H54 (cell line): Measurements from ENCODE around the gene SLC13A4.
"Not testable (repeated sequence)": the region's sequence is repeated elsewhere in the genome, so short reads cannot be mapped to it uniquely, and the experiment has no call there.

Experiments used
- DNase-seq: peaks from one replicate; pipeline ENCODE4 v3.0.0; 2011; ENCODE audit warnings: low spot score, mixed read lengths; ENCODE audit not compliant: insufficient read length
- FAIRE-seq: peaks from 3 replicates; lab custom pipeline; 2011; peaks lifted over from hg19 to GRCh38; lab: Jason Lieb, UNC
- POLR2A ChIP-seq: IDR thresholded peaks from 2 replicates; pipeline ENCODE4 v1.6.1; 2011; ENCODE audit warnings: low read depth, mild to moderate bottlenecking, low read length

The SLC13A4 gene

GRCh38 chr7:135706858-135707569 lies 21.0 kb downstream of the SLC13A4 start:
- no peak for TF ChIP-seq POLR2A
- no peak for FAIRE-seq
- DNase-seq: no peak

GRCh38 chr7:135706038-135706742 lies 21.8 kb downstream of the SLC13A4 start:
- DNase-seq: no peak
- no peak for TF ChIP-seq POLR2A
- no peak for FAIRE-seq

DNA sequence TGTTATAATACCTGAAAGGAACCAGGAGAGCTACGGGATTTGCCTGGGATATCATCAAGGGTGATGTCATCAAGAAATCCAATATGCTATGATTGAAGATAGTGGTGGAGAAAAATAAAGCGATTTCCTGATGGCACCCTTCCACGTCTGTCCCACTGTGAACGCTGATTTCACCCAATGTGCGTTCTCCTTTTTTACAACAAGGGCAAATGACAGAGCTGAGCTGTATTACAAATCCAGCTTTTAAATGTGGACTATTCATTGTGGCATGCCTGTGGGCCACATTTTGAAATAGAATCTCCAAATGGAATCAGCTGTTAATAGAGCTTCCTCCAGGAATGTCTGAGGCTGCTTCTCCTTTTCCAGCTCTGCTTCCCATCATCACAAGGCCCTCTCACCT lies 23.3 kb downstream of the SLC13A4 start:
- DNase-seq (no peak), FAIRE-seq (no peak)
- TF ChIP-seq POLR2A: no peak

GRCh38 chr7:135704074-135704473 lies 23.9 kb downstream of the SLC13A4 start:
- no peak for DNase-seq
- FAIRE-seq: no peak
- TF ChIP-seq POLR2A: no peak

DNA sequence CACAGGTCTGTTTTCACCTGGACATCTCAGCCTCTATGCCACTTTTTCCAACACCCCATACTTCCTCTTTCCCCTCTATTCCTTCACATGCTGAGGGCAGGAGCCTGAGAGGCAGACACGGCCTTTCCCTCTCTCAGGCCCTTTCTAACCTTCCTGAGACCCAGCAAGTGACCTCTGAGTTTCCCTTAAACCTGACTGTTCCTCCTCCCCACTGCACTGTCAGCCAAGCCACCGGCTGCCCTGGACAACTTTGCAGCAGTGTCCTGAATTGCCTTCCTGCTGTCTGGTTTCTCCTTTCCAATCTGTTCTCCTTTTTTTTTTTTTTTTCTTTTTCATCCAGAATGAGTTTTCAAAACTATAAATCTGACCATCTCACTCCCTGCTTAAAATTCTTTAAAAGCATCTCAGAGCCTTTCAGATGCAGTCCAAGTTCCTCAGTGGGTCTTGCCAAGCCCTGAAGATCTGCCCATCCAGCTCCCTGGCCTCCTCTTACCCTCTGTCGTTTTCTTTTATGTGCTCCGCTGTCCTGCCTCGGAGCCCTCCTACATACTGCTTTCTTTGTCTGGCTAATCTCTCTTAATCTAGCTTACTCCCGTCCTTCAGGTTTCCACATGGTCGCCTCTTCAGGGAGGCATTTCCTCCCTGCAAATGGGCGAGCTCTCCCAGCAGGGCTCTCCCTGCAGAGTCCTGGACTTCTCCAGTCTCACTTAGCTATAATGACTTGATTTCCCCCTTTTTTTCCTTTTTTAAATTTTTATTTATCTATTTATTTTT lies 30.5 kb downstream of the SLC13A4 start:
- DNase-seq: no peak

DNA sequence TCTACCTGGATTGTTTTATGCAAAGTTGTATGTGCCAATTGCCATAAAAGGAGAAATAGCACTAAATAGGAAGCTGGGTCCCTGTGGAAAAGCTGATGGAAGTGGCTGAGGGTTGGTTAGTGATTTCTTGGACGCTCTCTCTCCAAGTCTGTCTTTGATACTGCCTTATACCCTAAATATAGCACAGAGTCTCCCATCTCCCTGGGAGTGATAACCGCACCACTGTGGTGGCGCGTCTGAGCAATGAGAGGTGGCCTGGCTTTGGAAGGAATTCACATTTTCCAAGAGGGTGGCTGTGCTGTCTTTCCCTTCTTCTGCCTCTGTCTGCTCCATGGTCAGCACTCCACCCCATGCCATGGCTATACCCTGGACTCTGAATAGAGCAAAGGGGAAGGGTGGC lies 34.4 kb downstream of the SLC13A4 start:
- no peak for TF ChIP-seq POLR2A
- FAIRE-seq: no peak
- DNase-seq: no peak

More for the DNA sequence above, 30.5 kb downstream of the SLC13A4 start:
- no peak for FAIRE-seq
- no peak for TF ChIP-seq POLR2A

- not testable (repeated sequence) for DNase-seq
Measured at GRCh38 chr7:135692606-135693005, 35.4 kb downstream of the SLC13A4 start.

GRCh38 chr7:135692055-135692454 lies 35.9 kb downstream of the SLC13A4 start:
- TF ChIP-seq POLR2A: no peak
- FAIRE-seq: no peak

More at GRCh38 chr7:135692606-135693005, 35.4 kb downstream of the SLC13A4 start:
- FAIRE-seq: not testable (repeated sequence)

DNA sequence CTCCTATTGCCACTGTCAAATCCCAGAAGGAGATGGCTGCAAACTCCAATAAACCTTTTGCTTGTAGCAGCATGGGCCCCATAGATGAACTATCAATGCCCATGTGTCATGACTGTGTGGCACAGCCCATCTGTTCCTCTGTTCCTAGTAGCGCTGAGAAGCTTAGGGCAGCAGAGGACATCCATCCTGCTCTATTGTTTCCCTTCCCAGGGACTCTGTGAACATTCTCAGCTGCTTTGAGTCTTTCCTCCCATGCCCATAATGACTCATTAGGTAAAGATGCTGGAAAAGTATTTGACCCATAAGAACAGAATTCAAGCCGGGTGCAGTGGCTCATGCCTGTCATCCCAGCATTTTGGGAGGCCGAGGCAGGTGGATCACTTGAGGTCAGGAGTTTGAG lies 37.4 kb downstream of the SLC13A4 start:
- TF ChIP-seq POLR2A: no peak
- FAIRE-seq (no peak), DNase-seq (no peak)

More at GRCh38 chr7:135692055-135692454, 35.9 kb downstream of the SLC13A4 start:
- DNase-seq: no peak

GRCh38 chr7:135687466-135687865 lies 40.5 kb downstream of the SLC13A4 start:
- DNase-seq (no peak), FAIRE-seq (no peak)
- TF ChIP-seq POLR2A: no peak

DNA sequence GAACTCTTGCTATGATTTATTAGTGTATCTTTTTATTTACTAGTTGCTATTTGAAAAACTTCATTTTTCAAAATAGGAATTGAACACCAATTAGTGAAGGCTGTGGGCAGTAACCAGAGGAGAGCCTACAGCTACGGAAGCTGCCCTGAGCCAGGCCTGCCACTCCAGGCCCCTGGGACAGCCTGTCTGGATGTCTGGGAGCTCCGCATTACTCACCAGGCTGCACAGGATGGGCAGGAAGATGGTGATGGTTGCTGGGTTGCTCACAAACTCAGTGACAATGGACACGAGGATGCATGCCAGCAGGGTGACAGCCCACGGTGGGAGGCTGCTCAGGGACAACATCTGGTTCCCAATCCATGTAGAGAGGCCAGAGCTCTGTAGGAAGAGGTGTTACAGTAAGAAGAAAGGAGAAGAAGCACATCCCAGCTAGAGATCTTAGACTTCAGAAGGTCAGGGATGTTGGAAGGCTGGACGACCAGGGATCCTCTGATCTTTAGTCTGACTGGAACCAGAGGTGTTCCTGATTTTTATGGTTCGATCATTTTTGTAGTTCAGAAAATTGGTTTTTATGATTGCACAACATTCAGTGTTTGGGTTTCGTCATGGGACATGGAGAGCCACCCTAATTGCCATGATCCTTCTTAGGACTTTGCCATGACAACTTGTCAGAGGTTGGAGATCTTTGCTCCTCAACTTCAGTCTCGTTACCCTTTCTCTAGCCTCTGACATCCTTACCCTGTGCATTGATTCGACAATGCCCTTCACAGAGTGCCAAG lies 42.5 kb downstream of the SLC13A4 start:
- no peak for DNase-seq
- FAIRE-seq: no peak
- no peak for TF ChIP-seq POLR2A

- no peak for FAIRE-seq
- TF ChIP-seq POLR2A: no peak
Measured at GRCh38 chr7:135684699-135685098, 43.3 kb downstream of the SLC13A4 start.

DNA sequence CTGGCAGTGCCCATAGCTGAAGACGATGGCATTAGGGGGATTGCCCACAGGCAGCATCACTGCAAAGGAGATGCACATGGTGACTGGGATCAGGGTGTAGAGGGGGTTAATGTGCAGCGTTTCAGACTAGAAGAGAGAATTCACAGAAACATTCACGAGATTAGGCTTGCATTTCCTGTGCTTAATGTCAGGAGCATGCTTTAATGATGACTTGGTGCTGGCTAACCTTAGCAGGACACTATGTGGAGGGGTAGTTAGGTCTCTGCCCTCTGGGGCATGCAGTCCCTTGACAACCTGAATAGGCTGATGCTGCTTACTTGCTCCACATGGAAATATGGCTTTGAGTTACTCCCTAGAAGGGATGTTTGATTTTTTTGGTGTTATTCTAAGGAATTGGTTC lies 43.9 kb downstream of the SLC13A4 start:
- peak; percentile 26 for DNase-seq
- TF ChIP-seq POLR2A: no peak
- no peak for FAIRE-seq

More at GRCh38 chr7:135684699-135685098, 43.3 kb downstream of the SLC13A4 start:
- DNase-seq: no peak

DNA sequence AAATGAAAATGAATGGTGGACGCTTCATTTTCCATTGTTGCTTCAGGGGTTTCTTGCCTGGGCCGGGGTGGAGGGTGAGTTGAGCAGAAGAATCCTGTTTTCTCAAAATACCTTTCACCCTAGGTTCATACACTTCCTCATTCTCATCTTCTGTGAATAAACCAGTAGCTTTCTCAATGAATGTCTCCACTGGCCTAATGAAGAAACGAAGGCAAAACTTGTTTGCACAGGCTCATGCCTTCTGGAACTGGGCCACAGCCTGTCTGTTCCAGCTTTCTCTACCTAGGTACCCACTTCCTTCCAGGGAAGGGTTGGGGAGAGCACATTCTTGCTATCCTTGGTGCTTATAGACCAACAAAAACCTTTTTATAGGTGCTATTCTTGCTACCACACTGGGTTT lies 44.4 kb downstream of the SLC13A4 start:
- FAIRE-seq (no peak), DNase-seq (no peak)
- TF ChIP-seq POLR2A: no peak
